Psoas muscle (tissue), 8 donors: Measurements from ENCODE around the gene CCDC88C. TPM values are rescaled to one million over a fixed set of nuclear protein-coding genes. Genes with fewer than 3 reads are reported as not detected.

ENCODE experiments used
- ATAC-seq, 4 donors: fragments of 200-7000 bp; cut with Tn5 transposase; one replicate each; pipeline ENCODE4 v1.9.1; 2020; ENCODE audit warnings: moderate library complexity in 3 of 4, mild to moderate bottlenecking in 2 of 4
- DNase-seq, 2 donors: peaks; one replicate each; pipeline ENCODE4 v3.0.0-alpha.2; 2020
- H3K27ac ChIP-seq: fragments of 200-600 bp; one replicate; pipeline ENCODE4 v1.8.0; 2022
- H3K27me3 ChIP-seq, 3 donors: fragments of 200-600 bp in 1 of 3; one replicate each; pipeline versions ENCODE4 v1.6.1 to v1.8.0; 2013 to 2022; ENCODE audit warnings: low read length in 2 of 3, mild to moderate bottlenecking in 2 of 3, moderate library complexity in 1 of 3; ENCODE audit not compliant: insufficient read depth in 3 of 3
- H3K36me3 ChIP-seq, 2 donors: fragments of 200-600 bp in 1 of 2; one replicate each; pipeline versions ENCODE4 v1.6.1 to v1.8.0; 2013 to 2022; ENCODE audit warnings: low read depth in 1 of 2, mild to moderate bottlenecking in 1 of 2, moderate library complexity in 1 of 2; ENCODE audit not compliant: insufficient read depth in 1 of 2
- H3K4me1 ChIP-seq: fragments of 200-600 bp; one replicate; pipeline ENCODE4 v1.8.0; 2022
- H3K4me3 ChIP-seq: fragments of 200-600 bp; one replicate; pipeline ENCODE4 v1.8.0; 2022; ENCODE audit warnings: mild to moderate bottlenecking
- H3K9me3 ChIP-seq: fragments of 200-600 bp; one replicate; pipeline ENCODE4 v1.8.0; 2022
- WGBS, 3 donors: extraction: QIAGEN DNeasy Blood & Tissue Kit; methylation state at CpG; one replicate each; pipeline versions ENCODE4 v1.1.6 to v1.1.7; 2013; 5-methylcytosine and 5-hydroxymethylcytosine counted together
- intact Hi-C, 2 donors: fragments of 100-400 bp; cut with DNase I; formaldehyde crosslinking; loops; one replicate each; pipeline versions ENCODE4 v1.11.0 to v1.14.2; 2022
- polyA plus RNA-seq, 3 donors: library from polyadenylated mRNA; stranded (reverse); fragments of 200-250 nt; gene quantifications; one replicate each; pipeline ENCODE4 v1.2.3, GENCODE V29; 2013
- total RNA-seq, 4 donors: library from RNA; stranded (reverse); fragmentation: NEBNext Ultra II Directional in 2 of 4; extraction: Animal tissue kit (Norgen Biotek cat#: 25700) in 2 of 4; gene quantifications; one replicate each; pipeline versions ENCODE4 v1.2.1 to v1.2.4, GENCODE V29; 2021 to 2023
- TF ChIP-seq, protein P1 (sequence below): fragments of 200-600 bp; IDR thresholded peaks from one replicate; pipeline ENCODE4 v1.8.0; 2022; ENCODE audit warnings: antibody characterized with exemption
- donor health status: healthy with polysubstance abuse.
- donor health status: DM: no; HTN: no; CAD: no; lungs with moderate emphysema.
- donor health status: Bipolar disorder and iron deficiency.
- donor health status: healthy.
- donor health status: DM: yes; HTN: yes; CAD: no.
- donor health status: DM: no; HTN: no; CAD: no.
- donor health status: DM: no; HTN: no; CAD: no.
- donor health status: DM: yes; HTN: yes; CAD: no.

The CCDC88C gene
- total and polyA plus RNA-seq, 7 donors = 0.49 to 3.9 (median 2.4) TPM

- WGBS, 3 donors = 75 to 82% (median 76%) methylated on average over 9 of the region's 9 CpGs
- H3K36me3 ChIP-seq = no peaks in the 10 kb centered on the region
- DNase-seq (no peak), ATAC-seq (no peak)
- H3K27ac ChIP-seq = no peak overlapping the region
- H3K27me3 ChIP-seq = peaks cover 0 to 21% (median 5%) of the 10 kb centered on the region in 3 donors
- H3K4me1 ChIP-seq = peaks cover 4% of the 10 kb centered on the region
- intact Hi-C loops = no loop called here
- TF ChIP-seq, protein P1, sequence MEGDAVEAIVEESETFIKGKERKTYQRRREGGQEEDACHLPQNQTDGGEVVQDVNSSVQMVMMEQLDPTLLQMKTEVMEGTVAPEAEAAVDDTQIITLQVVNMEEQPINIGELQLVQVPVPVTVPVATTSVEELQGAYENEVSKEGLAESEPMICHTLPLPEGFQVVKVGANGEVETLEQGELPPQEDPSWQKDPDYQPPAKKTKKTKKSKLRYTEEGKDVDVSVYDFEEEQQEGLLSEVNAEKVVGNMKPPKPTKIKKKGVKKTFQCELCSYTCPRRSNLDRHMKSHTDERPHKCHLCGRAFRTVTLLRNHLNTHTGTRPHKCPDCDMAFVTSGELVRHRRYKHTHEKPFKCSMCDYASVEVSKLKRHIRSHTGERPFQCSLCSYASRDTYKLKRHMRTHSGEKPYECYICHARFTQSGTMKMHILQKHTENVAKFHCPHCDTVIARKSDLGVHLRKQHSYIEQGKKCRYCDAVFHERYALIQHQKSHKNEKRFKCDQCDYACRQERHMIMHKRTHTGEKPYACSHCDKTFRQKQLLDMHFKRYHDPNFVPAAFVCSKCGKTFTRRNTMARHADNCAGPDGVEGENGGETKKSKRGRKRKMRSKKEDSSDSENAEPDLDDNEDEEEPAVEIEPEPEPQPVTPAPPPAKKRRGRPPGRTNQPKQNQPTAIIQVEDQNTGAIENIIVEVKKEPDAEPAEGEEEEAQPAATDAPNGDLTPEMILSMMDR = no peak
- H3K4me3 ChIP-seq = no peak overlapping the region
- no peaks in the 10 kb centered on the region for H3K9me3 ChIP-seq
Measured at GRCh38 chr14:91255026-91255695, 162.5 kb downstream of the CCDC88C start.

DNA sequence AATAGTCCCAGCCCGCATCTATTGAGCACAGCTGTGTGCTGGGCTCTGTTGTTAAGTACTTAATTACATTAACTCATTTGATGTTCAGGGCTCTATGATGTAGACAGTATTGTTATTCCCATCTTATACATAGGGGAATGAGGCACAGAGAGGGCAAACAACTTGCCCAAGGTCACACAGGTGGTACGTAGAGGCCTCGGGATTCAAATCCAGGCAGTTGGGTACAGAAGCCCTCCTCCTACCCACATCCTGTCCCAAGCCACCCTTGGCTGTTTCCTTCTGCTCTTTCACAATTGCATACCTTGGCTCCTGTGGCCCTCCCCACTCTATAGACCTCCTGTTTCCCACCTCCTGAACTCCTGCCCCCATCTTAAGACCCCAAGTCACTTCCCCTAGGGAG is 163.2 kb downstream of the CCDC88C start:
- Histone ChIP-seq H3K27me3 (peaks cover 0 to 15% (median 5%) of the 10 kb centered on the region in 3 donors), H3K4me1 (peaks cover 4% of the 10 kb centered on the region), H3K27ac (no peak overlapping the region), H3K4me3 (no peak overlapping the region), H3K9me3 (no peaks in the 10 kb centered on the region), H3K36me3 (no peaks in the 10 kb centered on the region)
- no peak for DNase-seq
- 85 to 91% (median 87%) methylated on average over 3 of the region's 3 CpGs for WGBS, 3 donors
- TF ChIP-seq, protein P1 = no peak
- intact Hi-C loops = no loop called here
- no peak for ATAC-seq

DNA sequence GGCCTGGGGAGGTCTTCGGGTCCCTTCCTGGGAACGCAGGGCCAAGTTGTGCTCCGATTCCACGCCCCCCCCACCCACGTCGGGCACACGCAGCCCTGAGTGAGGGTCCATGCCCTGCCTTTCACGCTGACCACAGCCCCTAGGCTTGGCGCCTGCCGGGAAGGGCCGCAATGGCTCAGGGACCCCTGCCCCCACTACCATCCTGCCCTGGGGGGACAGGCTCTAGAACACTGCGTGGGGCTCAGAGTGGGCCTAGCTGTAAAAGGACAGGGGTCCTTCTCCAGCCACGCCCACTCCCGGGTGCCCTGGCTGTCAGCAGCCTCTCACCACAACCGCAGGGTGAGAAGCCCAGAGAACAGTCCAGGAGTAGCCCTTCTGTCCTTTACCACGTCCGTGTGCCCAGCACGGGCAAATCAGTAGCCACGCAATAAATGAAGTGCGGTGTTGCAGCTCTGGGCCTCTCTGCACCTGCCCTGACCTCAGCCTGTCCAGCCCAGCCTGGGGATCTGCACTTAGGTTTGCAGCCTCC is 163.8 kb downstream of the CCDC88C start:
- WGBS, 3 donors = 28 to 46% (median 29%) methylated on average over 15 to 20 of the region's 20 CpGs
- no peaks in the 10 kb centered on the region for H3K9me3 ChIP-seq
- no peak overlapping the region for H3K27ac ChIP-seq
- peaks cover 4% of the 10 kb centered on the region for H3K4me1 ChIP-seq
- H3K27me3 ChIP-seq = peaks cover 0 to 15% (median 5%) of the 10 kb centered on the region in 3 donors
- intact Hi-C loops = no loop called here
- DNase-seq (no peak), ATAC-seq (peak in 3 of 4 donors; percentile 11 to 35 (median 30))
- TF ChIP-seq, protein P1 = no peak
- H3K4me3 ChIP-seq = peak overlapping the region; percentile 66
- no peaks in the 10 kb centered on the region for H3K36me3 ChIP-seq

DNA sequence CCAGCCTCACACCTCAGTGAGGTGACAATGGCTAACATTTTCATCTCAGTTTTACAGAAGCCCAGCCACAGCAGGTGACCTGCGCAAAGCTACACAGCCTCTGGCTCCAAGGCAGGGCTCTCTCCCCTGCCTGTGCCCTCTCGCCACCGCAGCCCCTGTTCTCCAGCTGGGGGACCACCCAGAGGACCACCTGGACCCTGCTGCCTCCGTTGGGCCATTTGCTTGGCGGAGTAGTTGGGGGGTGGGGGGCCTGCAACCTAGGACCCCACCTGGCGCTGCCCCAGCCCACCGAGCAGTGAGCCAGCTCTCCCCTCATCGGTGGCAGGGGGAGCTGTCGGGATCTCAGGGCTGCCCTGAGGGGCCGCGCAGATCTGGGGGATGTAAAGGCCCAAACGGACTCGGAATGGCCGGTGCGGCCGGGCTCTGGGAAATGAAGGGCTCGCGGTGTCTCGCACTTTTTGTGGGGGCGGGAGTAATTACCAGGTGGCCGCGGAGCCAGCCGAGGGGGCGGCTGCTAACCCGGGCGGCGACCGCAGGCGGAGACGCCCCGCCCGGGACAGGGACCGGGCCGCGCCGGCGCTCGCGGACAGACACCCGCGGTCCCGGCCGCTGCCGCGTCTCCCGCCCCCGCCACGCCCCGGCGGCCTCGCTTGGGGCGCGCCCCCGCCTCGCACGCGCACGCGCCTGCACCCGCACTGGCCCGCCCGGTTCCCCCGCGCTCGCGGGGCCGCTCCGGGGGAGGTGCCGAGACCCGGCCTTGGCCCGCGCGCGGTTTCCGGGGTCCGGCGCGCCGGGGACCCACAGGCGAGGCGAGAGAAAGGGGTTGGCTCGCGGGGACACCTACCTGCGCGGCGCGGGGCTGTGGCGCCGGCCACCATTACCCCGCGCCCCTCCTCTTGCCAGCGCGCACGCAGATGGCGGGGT is 164.5 kb downstream of the CCDC88C start:
- intact Hi-C loops = no loop called here
- Histone ChIP-seq H3K9me3 (no peaks in the 10 kb centered on the region), H3K36me3 (no peaks in the 10 kb centered on the region), H3K4me3 (peak overlapping the region; percentile 66), H3K27me3 (peaks cover 0 to 12% (median 0%) of the 10 kb centered on the region in 3 donors), H3K27ac (no peak overlapping the region), H3K4me1 (peaks cover 4% of the 10 kb centered on the region)
- WGBS, 3 donors = 3 to 7% (median 4%) methylated on average over 49 to 95 of the region's 95 CpGs
- TF ChIP-seq, protein P1 = no peak
- DNase-seq = peak in 1 of 2 donors; percentile 44
- peak; percentile 40 to 61 (median 56) for ATAC-seq
